Uterus (tissue), 4 donors: ENCODE results near the gene SNTB2. TPM values are rescaled to one million over a fixed set of nuclear protein-coding genes. Genes with fewer than 3 reads are reported as not detected.

Experiments
- DNase-seq, 2 donors: peaks; one replicate each; pipeline ENCODE4 v3.0.0-alpha.2; 2019 to 2020
- H3K27ac ChIP-seq, 2 donors: fragments of 200-600 bp; sonication (generic); 1 replicate in 1 of 2; 2 replicates in 1 of 2; pipeline ENCODE4 v1.5.1; 2016 to 2018
- H3K27me3 ChIP-seq, 2 donors: fragments of 200-600 bp; sonication (generic); one replicate each; pipeline ENCODE4 v1.5.1; 2018 to 2019; ENCODE audit warnings: control low read depth in 1 of 2
- H3K36me3 ChIP-seq, 2 donors: fragments of 200-600 bp; sonication (generic); one replicate each; pipeline ENCODE4 v1.5.1; 2019; ENCODE audit warnings: control low read depth in 1 of 2
- H3K4me1 ChIP-seq, 2 donors: fragments of 200-600 bp; sonication (generic); one replicate each; pipeline ENCODE4 v1.5.1; 2018 to 2019; ENCODE audit warnings: control low read depth in 1 of 2
- H3K4me3 ChIP-seq, 2 donors: fragments of 200-600 bp; sonication (generic); 1 replicate in 1 of 2; 2 replicates in 1 of 2; pipeline ENCODE4 v1.5.1; 2018 to 2019; ENCODE audit warnings: mild to moderate bottlenecking in 1 of 2
- H3K9me3 ChIP-seq, 2 donors: fragments of 200-600 bp; sonication (generic); one replicate each; pipeline ENCODE4 v1.5.1; 2019; ENCODE audit warnings: control low read depth in 1 of 2
- POLR2A ChIP-seq, 2 donors: fragments of 450-650 bp; IDR thresholded peaks; one replicate each; pipeline ENCODE4 v1.6.1; 2016; ENCODE audit warnings: antibody characterized with exemption in 2 of 2, mild to moderate bottlenecking in 1 of 2, moderate library complexity in 1 of 2
- intact Hi-C: fragments of 100-400 bp; cut with DNase I; formaldehyde crosslinking; loops from one replicate; pipeline ENCODE4 v1.15.1; 2023; ENCODE audit warnings: low total_unique reads
- total RNA-seq, 4 donors: library from RNA; depleted of rRNA in 3 of 4; stranded (reverse); fragments of >200 nt in 3 of 4; gene quantifications; one replicate each; pipeline versions ENCODE4 v1.1.0 to v1.2.4, GENCODE V29; 2014 to 2023
- TF ChIP-seq, protein P1 (sequence below), 4 experiments: fragments of 200-600 bp in 2 of 4; fragments of 450-650 bp in 2 of 4; sonication (generic) in 2 of 4; IDR thresholded peaks; one replicate each; pipeline ENCODE4 v1.5.1; 2016 to 2019; ENCODE audit warnings: antibody characterized with exemption in 4 of 4, mild to moderate bottlenecking in 2 of 4, moderate library complexity in 1 of 4
- donor health status: DM: yes; HTN: yes; CAD: no.

Gene SNTB2
- total RNA-seq, 4 donors from 2014 or later, result 28.2 to 88.0 (median 59.5) TPM

DNA sequence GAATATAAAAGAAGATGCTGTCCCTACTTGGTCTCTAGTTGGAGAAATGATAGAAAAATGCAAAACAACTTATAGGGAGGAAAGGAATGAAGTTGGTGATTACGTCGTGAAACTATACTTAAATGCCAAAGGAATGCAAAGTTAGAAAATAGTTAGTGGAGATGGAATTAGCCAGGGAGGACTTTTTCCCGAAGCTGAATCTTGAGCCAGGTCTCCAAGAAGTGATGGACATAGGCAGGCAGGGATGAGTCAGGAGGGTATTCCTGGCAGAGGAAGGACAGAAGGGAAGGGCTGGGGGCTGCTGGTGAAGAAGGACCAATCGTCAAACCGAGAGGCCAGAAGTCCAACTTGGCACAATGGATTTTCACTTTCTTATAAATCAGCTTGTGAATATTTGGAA is 1.8 kb downstream of the SNTB2 start:
- Histone ChIP-seq H3K36me3 (no peaks in the 10 kb centered on the region), H3K4me3 (peak overlapping the region; percentile 67 to 97), H3K27me3 (no peaks in the 10 kb centered on the region), H3K4me1 (peaks cover 4 to 5% of the 10 kb centered on the region in 2 donors), H3K9me3 (no peaks in the 10 kb centered on the region), H3K27ac (peak overlapping the region; percentile 89 to 95)
- no peak for TF ChIP-seq POLR2A (IDR thresholded peaks at IDR 0.05)
- TF ChIP-seq, protein P1, sequence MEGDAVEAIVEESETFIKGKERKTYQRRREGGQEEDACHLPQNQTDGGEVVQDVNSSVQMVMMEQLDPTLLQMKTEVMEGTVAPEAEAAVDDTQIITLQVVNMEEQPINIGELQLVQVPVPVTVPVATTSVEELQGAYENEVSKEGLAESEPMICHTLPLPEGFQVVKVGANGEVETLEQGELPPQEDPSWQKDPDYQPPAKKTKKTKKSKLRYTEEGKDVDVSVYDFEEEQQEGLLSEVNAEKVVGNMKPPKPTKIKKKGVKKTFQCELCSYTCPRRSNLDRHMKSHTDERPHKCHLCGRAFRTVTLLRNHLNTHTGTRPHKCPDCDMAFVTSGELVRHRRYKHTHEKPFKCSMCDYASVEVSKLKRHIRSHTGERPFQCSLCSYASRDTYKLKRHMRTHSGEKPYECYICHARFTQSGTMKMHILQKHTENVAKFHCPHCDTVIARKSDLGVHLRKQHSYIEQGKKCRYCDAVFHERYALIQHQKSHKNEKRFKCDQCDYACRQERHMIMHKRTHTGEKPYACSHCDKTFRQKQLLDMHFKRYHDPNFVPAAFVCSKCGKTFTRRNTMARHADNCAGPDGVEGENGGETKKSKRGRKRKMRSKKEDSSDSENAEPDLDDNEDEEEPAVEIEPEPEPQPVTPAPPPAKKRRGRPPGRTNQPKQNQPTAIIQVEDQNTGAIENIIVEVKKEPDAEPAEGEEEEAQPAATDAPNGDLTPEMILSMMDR (IDR thresholded peaks at IDR 0.05), result no peak
- intact Hi-C loops, result no loop called here
- no peak for DNase-seq

DNA sequence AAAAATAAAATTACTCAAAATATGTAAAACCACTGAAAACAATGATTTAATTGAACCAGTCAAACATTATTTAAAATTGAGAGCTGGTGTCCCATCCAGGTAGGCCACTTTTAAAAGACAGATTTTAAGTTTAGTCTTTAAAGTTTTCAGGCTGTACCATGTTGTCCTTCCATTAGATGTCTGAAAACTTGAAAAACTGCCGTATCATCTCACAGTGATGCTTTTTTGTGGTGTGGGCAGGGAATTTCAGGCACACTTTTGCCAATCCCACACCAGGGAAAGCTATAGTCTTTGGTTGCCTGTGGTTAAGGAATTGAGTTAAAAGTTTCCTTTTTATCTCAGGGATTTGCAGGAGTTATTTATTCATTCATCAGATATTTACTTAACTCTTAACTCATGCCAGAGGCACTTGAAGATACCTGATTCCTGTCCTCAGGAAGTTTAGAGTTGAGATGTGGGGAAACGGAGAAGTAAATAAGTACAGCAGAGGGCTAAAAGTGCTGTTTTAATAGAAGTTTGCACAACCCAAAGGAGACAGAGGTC is 3.2 kb downstream of the SNTB2 start:
- H3K27ac ChIP-seq, result no peak overlapping the region
- no peak for DNase-seq
- no peaks in the 10 kb centered on the region for H3K36me3 ChIP-seq
- intact Hi-C loops, result no loop called here
- no peaks in the 10 kb centered on the region for H3K9me3 ChIP-seq
- peaks cover 4 to 8% of the 10 kb centered on the region in 2 donors for H3K4me1 ChIP-seq
- H3K27me3 ChIP-seq, result no peaks in the 10 kb centered on the region
- TF ChIP-seq, protein P1 (IDR thresholded peaks at IDR 0.05), result no peak
- TF ChIP-seq POLR2A (IDR thresholded peaks at IDR 0.05), result no peak
- no peak overlapping the region for H3K4me3 ChIP-seq

GRCh38 chr16:69190598-69190997 is 3.6 kb downstream of the SNTB2 start:
- H3K4me1 ChIP-seq, result peaks cover 4 to 8% of the 10 kb centered on the region in 2 donors

GRCh38 chr16:69191136-69191535 is 4.2 kb downstream of the SNTB2 start:
- H3K4me1 ChIP-seq, result peaks cover 4 to 8% of the 10 kb centered on the region in 2 donors
- intact Hi-C loops, result no loop called here
- no peaks in the 10 kb centered on the region for H3K36me3 ChIP-seq
- no peak for TF ChIP-seq POLR2A (IDR thresholded peaks at IDR 0.05)
- TF ChIP-seq, protein P1 (IDR thresholded peaks at IDR 0.05), result no peak
- DNase-seq, result no peak
- H3K27me3 ChIP-seq, result no peaks in the 10 kb centered on the region
- no peak overlapping the region for H3K4me3 ChIP-seq
- no peaks in the 10 kb centered on the region for H3K9me3 ChIP-seq
- H3K27ac ChIP-seq, result peak overlapping the region; percentile 56 to 67

More at GRCh38 chr16:69190598-69190997, 3.6 kb downstream of the SNTB2 start:
- no peak for TF ChIP-seq POLR2A (IDR thresholded peaks at IDR 0.05)
- TF ChIP-seq, protein P1 (IDR thresholded peaks at IDR 0.05), result no peak
- no peak for DNase-seq
- Histone ChIP-seq H3K27me3 (no peaks in the 10 kb centered on the region), H3K27ac (no peak overlapping the region), H3K4me3 (no peak overlapping the region), H3K9me3 (no peaks in the 10 kb centered on the region), H3K36me3 (no peaks in the 10 kb centered on the region)
- intact Hi-C loops, result no loop called here

DNA sequence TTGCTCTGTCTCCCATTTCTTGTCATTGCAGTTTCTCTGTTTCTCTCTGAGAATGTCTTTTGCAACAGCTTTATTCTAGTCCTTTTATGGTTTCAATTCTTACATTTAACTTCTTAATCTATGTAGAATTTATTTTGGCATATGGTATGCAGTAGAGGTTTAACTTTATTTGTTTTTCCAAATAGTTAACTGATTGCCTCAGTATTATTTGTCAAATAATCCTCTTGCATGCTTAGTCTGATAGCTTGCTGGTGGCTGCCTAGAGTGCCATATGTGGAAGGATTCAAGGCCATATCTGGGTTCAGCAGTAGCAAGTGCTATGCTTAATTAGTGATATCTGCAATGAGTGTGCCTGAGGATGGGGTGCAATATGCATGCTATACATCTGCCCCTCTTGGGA is 6.9 kb downstream of the SNTB2 start:
- no peak for DNase-seq
- TF ChIP-seq, protein P1 (IDR thresholded peaks at IDR 0.05), result no peak
- TF ChIP-seq POLR2A (IDR thresholded peaks at IDR 0.05), result no peak
- Histone ChIP-seq H3K36me3 (no peaks in the 10 kb centered on the region), H3K27ac (peak overlapping the region; percentile 20 to 22), H3K27me3 (no peaks in the 10 kb centered on the region), H3K4me1 (peaks cover 4 to 8% of the 10 kb centered on the region in 2 donors), H3K4me3 (no peak overlapping the region), H3K9me3 (no peaks in the 10 kb centered on the region)
- intact Hi-C loops, result no loop called here
